HG02678 (cell line): ENCODE data around the gene PIAS1.
"Not testable (repeated sequence)": the region's sequence is repeated elsewhere in the genome, so short reads cannot be mapped to it uniquely, and the experiment has no call there.

Source experiments
- ATAC-seq: cut with Tn5 transposase; IDR thresholded peaks from one replicate; pipeline ENCODE4 v1.9.1; 2021; ENCODE audit warnings: mild to moderate bottlenecking, moderate library complexity; ENCODE audit not compliant: unreplicated experiment

The PIAS1 gene

DNA sequence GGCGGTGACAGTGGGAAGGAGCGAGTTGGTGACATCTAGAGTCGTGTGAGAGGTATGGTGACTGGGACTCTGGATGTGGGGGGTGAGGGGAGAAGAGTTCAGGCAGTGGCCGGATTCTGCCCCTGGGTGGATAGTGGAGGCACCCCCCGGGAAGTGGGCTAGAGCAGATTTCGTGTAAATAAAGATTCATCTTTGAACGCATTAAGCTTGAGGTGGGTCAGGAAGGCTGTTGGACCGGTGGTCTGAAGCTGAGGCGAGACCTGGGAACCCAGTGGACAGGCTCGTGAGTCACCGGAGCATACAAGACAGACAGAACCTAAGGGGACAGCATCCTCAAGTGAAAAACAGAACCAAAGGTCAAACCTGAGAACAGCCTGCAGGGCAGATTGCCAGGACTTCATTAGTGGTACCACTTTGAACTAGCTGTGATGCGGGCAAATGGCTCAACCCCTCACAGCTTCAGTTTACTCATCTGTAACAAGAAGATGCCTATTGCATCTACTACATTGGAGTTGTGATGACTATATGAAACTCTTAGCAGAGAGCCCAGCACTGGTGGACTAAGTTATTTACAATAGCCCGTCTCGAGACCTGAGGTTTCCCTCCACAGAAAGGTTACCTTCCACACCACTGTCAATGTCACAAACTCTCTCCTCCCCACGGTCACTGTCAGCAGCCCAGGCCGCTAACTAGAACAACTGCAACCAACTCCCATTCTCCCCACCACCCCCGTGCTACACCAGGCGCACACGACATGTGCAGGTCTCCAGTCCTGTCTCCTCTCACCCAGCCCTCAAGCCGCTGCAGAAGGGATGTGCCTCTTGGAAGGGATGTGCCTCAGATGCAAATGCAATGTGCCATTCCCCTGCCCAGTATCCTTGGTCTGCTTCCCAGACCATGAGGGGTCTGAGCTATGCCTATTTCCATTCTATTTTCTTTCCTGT lies 176.3 kb downstream of the PIAS1 start:
- no peak for ATAC-seq

DNA sequence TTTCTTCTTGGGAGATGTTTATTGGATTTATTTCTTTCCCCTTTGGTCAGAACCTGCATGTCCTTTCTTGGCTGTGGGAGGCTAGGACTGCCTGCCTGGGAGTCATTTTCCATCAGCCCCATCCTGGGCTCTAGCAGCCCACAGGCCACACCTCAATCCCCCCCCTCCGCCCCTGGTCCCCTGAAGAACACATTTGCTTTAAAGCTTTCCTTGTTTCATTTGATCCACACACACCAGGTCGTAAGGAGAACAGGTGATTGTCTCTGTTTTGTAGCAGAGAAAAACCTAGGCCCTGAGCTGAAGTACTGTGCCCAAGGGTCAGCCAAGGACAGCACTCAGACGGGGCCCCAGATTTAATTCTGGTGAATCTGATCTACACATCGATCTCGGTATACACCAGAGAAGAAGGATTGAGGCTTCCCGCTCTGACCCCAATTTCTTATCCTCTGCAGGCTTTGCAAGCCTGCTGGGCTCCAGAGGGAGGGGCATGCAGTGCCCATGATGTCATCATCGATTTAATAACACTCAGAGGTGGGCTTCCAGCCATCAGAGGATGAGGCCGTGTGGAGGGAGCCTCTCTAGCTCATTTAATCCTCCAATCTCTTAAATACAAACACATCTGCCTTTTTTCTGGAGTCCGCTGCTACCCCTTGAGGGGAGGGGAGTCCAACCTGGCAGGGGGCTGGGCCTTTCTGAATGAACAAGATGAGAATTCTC lies 177.1 kb downstream of the PIAS1 start:
- ATAC-seq, result no peak

DNA sequence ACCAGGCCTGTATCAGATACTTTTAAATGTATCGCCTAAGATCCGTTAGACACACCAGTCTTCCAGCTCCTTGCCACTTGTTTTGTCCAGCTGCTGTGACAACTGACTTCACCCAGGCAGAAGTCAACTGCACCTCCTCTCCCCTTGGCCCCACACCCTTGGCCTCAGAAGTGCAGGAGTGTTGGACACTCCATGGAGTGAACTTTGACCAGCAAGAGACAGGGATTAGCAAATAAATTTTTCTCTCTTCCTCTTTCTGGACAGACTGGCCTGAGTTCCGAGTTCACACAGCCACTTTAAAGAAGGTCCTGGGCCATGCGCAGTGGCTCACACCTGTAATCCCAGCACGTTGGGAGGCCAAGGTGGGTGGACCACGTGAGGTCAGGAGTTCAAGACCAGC lies 178.3 kb downstream of the PIAS1 start:
- ATAC-seq, result no peak

DNA sequence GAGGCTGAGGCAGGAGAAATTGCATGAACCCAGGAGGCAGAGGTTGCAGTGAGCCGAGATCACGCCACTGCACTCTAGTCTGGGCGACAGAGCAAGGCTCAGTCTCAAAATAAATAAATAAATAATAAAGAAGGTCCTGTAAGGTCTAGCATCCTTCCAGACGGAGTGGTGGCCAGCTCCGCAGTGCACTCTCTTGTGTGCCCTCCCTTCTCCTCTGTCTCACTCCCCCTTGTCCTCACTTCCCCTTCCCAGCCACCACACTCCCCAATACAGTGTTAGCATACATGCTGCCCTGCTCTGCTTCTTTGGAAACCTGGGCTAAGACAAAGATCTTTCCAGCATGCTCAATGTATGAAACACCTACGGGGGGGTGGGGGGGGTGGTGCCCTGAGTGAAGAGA lies 178.8 kb downstream of the PIAS1 start:
- no peak for ATAC-seq

DNA sequence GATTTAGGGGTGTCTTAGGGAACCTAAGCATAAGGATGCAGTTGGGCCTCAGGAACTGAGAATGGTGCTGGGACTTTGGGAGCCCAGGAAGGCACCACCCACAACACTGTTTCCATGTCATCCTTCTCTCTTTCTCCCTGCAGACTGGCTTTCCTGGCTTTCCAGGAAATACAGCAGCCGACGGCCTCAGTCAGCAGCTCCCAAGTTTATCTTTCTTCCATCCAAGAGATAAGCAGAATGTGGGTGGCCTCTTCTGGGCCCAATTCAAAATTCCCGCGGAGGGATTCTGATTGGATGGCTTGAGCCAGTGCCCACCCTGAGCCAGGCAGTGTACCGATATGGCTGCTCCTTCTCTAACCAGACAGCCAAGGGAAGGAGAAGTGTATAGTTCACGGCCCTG lies 179.9 kb downstream of the PIAS1 start:
- ATAC-seq, result no peak

DNA sequence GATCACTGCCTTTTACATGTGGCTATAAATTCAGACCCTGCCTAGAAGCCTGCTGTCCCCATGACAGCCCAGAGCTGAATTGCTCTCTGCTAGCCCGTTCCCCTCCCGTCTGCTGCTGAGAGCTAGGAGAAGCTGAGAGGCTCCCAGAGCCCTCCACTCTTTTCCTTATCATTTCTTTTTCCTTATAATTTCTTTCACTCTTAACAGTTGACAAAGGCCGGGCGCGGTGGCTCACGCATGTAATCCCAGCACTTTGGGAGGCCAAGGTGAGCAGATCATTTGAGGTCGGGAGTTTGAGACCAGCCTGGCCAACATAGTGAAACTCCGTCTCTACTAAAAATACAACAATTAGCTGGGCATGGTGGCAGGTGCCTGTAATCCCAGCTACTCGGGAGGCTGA lies 180.4 kb downstream of the PIAS1 start:
- ATAC-seq, result not testable (repeated sequence)

DNA sequence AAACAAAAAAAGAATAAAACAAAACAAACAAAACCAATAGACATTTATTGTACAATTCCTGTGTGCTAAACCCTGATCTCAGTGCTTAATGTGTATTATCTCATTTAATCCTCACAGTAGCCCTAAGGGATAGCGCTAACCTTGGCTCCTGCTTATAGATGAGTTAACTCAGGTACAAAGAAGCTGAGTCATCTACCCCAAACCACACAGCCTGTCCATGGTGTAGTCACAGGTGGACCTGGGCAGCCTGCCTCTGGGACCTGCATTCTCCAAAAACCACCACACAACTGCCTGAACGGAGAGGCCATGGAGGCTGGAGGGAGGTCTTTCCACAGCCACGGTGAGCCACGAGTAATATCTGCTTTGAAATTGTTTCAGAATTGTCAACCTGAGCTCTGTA lies 180.9 kb downstream of the PIAS1 start:
- ATAC-seq, result no peak

DNA sequence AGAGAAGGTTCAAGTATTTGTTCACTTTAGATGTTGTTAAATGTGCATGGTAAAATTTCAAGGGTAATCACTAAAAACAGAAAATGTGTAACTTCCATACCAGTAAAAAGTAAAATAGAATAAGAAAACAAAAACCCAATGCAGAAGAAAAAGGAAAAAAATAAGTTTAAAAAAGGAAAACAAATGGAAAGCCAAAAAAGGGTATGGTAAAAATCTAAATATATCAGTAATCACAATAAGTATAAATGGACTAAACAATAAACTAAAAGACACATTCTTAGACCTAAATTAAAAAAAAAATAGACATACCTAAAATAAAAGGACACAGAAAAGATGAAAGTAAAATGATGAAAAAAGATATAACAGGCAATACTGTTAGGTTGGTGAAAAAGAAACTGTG lies 184.9 kb downstream of the PIAS1 start:
- ATAC-seq, result no peak

DNA sequence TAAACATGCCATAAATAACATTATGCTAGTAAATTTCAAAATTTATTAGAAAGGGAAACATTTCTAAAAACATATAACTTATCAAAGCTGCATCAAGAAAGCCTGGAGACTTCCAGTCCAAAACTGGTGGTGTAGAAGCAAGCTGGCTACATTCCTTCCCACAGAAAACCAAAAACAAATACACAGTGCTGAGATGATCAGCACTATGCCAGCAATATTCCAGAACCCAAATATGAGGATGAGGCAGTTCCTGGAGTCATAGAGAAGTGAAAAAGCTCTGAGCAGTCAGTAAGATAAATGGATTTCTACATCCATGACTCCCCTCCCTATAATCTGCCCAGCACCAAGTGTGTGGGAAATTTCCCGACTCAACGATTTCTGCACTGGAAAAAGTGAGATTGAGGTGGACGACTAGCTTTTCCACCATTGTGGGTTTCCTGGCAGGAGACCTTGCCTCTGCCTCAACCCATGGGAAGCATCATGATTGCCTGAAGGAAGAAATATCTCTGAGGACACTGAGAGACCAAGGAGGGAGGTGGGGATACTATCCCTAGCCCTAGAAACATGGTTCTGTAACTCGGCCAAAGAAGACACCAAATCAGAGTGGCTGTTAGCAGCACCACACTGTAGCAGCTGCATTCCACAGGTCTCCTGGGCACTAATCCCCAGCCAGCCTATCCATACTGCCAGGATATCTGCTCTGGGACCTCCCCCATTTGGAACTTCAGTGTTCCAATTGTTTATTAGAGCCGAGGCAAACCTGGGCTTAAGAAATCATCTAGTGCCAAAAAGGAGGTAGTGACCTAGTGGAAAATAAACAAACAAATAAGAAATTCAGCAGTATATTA lies 187.2 kb downstream of the PIAS1 start:
- ATAC-seq, result no peak
